Subcutaneous abdominal adipose tissue (tissue), 5 donors: ENCODE results near the gene UBE2D3.

ENCODE experiments used
- H3K27ac ChIP-seq: one replicate; pipeline ENCODE4 v1.7.0; 2013; ENCODE audit warnings: low read depth, mild to moderate bottlenecking, inconsistent platforms, low read length, moderate library complexity
- H3K27me3 ChIP-seq, 5 donors: one replicate each; pipeline ENCODE4 v1.7.0; 2013; ENCODE audit warnings: low read length in 5 of 5, inconsistent platforms in 1 of 5; ENCODE audit not compliant: control insufficient read depth in 5 of 5, insufficient read depth in 4 of 5
- H3K36me3 ChIP-seq, 5 donors: one replicate each; pipeline ENCODE4 v1.7.0; 2013; ENCODE audit warnings: low read length in 5 of 5; ENCODE audit not compliant: control insufficient read depth in 5 of 5, insufficient read depth in 5 of 5
- H3K4me1 ChIP-seq, 5 donors: one replicate each; pipeline ENCODE4 v1.7.0; 2013; ENCODE audit warnings: low read length in 5 of 5, mild to moderate bottlenecking in 3 of 5, moderate library complexity in 1 of 5; ENCODE audit not compliant: control insufficient read depth in 5 of 5, insufficient read depth in 5 of 5
- H3K4me3 ChIP-seq, 5 donors: one replicate each; pipeline ENCODE4 v1.7.0; 2013; ENCODE audit warnings: low read length in 5 of 5, low read depth in 1 of 5
- H3K9ac ChIP-seq, 5 donors: one replicate each; pipeline ENCODE4 v1.7.0; 2013; ENCODE audit warnings: low read length in 5 of 5, mild to moderate bottlenecking in 4 of 5, moderate library complexity in 3 of 5
- H3K9me3 ChIP-seq, 5 donors: one replicate each; pipeline ENCODE4 v1.7.0; 2013; ENCODE audit warnings: low read length in 5 of 5; ENCODE audit not compliant: control insufficient read depth in 5 of 5
- donor health status: healthy.
- donor health status: healthy.
- donor health status: healthy.
- donor health status: healthy.
- donor health status: healthy.

UBE2D3 gene

GRCh38 chr4:102832667-102833066 is 5.3 kb upstream of the UBE2D3 start:
- no peak overlapping the region for H3K27ac ChIP-seq
- no peaks in the 10 kb centered on the region for H3K36me3 ChIP-seq
- no peak overlapping the region for H3K9ac ChIP-seq
- H3K4me1 ChIP-seq = peaks cover 0 to 14% (median 11%) of the 10 kb centered on the region in 5 donors
- H3K27me3 ChIP-seq = no peaks in the 10 kb centered on the region
- no peak overlapping the region for H3K4me3 ChIP-seq
- no peaks in the 10 kb centered on the region for H3K9me3 ChIP-seq

DNA sequence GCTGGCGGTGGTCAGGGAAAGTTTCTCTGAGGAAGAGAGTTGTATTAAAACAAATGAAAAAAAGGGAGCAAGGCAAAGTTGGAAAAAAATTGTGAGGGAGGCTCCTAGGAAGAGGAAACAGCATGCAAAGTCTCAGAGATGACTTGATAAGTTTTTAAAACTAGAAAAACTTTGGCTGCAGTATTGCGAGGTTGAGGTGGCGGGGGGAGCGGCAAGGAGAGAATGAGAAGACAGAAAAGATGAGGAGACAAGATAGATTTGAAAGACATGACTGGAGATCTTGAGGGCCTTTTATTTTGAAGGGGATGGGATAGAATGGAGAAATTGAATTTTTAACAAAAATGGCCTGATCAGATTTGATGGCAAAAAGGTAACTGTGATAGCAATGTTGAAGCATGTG is 4.8 kb upstream of the UBE2D3 start:
- Histone ChIP-seq H3K4me3 (no peak overlapping the region), H3K9ac (no peak overlapping the region), H3K27me3 (no peaks in the 10 kb centered on the region), H3K9me3 (no peaks in the 10 kb centered on the region), H3K27ac (no peak overlapping the region), H3K36me3 (no peaks in the 10 kb centered on the region), H3K4me1 (peaks cover 0 to 14% (median 11%) of the 10 kb centered on the region in 5 donors)

DNA sequence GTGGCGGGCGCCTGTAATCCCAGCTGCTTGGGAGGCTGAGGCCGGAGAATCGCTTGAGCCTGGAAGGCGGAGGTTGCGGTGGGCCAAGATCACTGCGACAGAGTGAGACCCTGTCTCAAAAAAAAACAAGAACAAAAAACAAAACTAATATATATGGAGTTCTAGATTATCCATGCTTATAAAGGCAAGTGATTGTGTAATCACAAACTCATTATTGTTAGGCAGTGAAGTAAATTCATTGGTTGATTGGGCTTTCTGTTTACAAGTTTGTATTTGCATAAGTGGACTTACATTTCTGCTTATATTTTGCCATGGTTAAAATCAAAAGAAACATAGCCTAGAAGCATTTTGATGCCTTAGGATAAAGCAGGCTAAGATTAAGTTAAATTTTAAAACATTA is 2.5 kb upstream of the UBE2D3 start:
- Histone ChIP-seq H3K9ac (no peak overlapping the region), H3K27me3 (no peaks in the 10 kb centered on the region), H3K27ac (no peak overlapping the region), H3K4me3 (no peak overlapping the region), H3K36me3 (no peaks in the 10 kb centered on the region), H3K4me1 (peaks cover 0 to 22% (median 11%) of the 10 kb centered on the region in 5 donors), H3K9me3 (no peaks in the 10 kb centered on the region)

- no peaks in the 10 kb centered on the region for H3K9me3 ChIP-seq
Observed at GRCh38 chr4:102828497-102828808, 1.1 kb upstream of the UBE2D3 start.

DNA sequence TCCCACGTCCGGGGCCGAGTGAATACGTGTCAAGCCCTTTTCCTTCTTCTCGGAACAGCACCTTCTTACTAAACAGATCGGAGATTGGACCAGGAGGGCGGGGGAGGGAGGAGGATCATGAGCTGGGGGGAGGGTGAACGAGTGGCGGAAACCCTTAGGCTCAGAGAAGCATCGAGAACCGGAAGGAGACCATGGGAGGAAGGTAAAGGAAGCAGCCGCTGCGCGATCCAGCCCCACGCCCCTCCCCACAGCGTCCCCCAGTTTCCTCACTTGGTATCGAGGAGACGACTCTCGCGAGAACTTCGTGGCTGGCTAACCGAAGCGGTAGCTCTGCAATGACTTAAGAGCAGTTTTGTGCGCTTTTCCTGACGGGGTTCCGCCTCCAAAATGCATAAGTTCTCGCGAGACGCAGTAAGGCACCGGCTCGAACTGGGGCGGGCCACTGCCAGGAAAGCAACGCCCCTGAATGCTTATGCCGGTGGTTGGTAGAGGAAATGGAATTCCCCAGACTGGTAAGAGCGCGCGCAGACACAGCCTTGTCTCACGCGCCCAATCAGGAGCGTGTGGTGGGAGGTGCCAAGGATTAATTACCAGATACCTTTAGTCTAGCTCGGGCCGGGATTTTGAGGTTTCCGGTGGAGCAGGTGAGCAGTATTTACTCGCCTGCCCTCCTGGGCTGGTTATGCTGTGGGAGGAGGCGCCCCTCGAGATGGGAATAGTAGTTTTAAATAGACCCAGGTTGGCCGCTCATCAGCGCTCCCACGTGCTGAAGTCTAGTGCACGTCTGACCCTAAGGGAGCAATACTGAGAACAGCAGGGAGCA is 534 bp upstream of the UBE2D3 start:
- H3K9me3 ChIP-seq = no peaks in the 10 kb centered on the region

More at GRCh38 chr4:102828497-102828808, 1.1 kb upstream of the UBE2D3 start:
- Histone ChIP-seq H3K27me3 (no peaks in the 10 kb centered on the region), H3K4me3 (peak overlapping the region; percentile 55 to 99 (median 96)), H3K36me3 (peaks cover 0 to 2% (median 0%) of the 10 kb centered on the region in 5 donors), H3K27ac (peak overlapping the region; percentile 100), H3K4me1 (peaks cover 0 to 35% (median 22%) of the 10 kb centered on the region in 5 donors), H3K9ac (peak overlapping the region; percentile 63 to 100 (median 90))

GRCh38 chr4:102826105-102826889 is 1.1 kb downstream of the UBE2D3 start:
- Histone ChIP-seq H3K27me3 (no peaks in the 10 kb centered on the region), H3K27ac (peak overlapping the region; percentile 100), H3K36me3 (peaks cover 0 to 2% (median 0%) of the 10 kb centered on the region in 5 donors), H3K4me3 (peak overlapping the region; percentile 81 to 100 (median 98)), H3K9ac (peak overlapping the region; percentile 99 to 100 (median 100)), H3K4me1 (peaks cover 0 to 56% (median 43%) of the 10 kb centered on the region in 5 donors), H3K9me3 (no peaks in the 10 kb centered on the region)

More for the DNA sequence above, 534 bp upstream of the UBE2D3 start:
- peak overlapping the region; percentile 81 to 99 (median 96) for H3K4me3 ChIP-seq
- peak overlapping the region; percentile 99 to 100 (median 100) for H3K9ac ChIP-seq
- peaks cover 0 to 2% (median 0%) of the 10 kb centered on the region in 5 donors for H3K36me3 ChIP-seq
- H3K27me3 ChIP-seq = no peaks in the 10 kb centered on the region
- peak overlapping the region; percentile 100 for H3K27ac ChIP-seq
- H3K4me1 ChIP-seq = peaks cover 0 to 41% (median 28%) of the 10 kb centered on the region in 5 donors

- H3K9ac ChIP-seq = peak overlapping the region; percentile 99 to 100 (median 100)
- peak overlapping the region; percentile 100 for H3K27ac ChIP-seq
- H3K36me3 ChIP-seq = peaks cover 0 to 2% (median 0%) of the 10 kb centered on the region in 5 donors
- no peaks in the 10 kb centered on the region for H3K9me3 ChIP-seq
- H3K4me3 ChIP-seq = peak overlapping the region; percentile 81 to 100 (median 98)
- H3K4me1 ChIP-seq = peaks cover 2 to 63% (median 51%) of the 10 kb centered on the region in 5 donors
- H3K27me3 ChIP-seq = no peaks in the 10 kb centered on the region
Observed at GRCh38 chr4:102825261-102826091, 1.9 kb downstream of the UBE2D3 start.

GRCh38 chr4:102824398-102824797 is 3.0 kb downstream of the UBE2D3 start:
- Histone ChIP-seq H3K4me3 (peak overlapping the region; percentile 81 to 100 (median 98)), H3K27ac (peak overlapping the region; percentile 100), H3K9ac (peak overlapping the region; percentile 99 to 100 (median 100)), H3K36me3 (peaks cover 0 to 2% (median 0%) of the 10 kb centered on the region in 5 donors), H3K27me3 (no peaks in the 10 kb centered on the region), H3K4me1 (peaks cover 2 to 73% (median 62%) of the 10 kb centered on the region in 5 donors), H3K9me3 (no peaks in the 10 kb centered on the region)

DNA sequence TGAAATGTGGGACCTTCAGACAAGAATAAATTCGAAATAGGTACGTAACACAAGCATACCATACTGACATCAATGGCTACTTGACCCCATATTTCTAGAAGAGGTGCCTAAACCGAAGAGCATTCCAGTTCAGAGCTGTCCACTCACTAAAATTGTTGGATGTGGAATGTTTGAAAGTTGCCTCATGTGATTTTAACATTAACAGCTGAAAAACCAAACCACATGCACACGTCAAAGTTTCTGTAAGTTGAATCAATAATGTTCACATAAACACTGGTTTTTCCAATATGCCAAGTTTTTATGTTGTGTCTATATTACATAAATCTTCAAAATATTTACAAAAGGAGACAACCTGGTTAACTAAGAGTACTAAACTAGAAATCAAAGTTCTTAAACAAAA is 3.5 kb downstream of the UBE2D3 start:
- H3K4me3 ChIP-seq = peak overlapping the region; percentile 55 to 100 (median 98)
- peaks cover 0 to 2% (median 0%) of the 10 kb centered on the region in 5 donors for H3K36me3 ChIP-seq
- no peaks in the 10 kb centered on the region for H3K27me3 ChIP-seq
- H3K9me3 ChIP-seq = no peaks in the 10 kb centered on the region
- H3K9ac ChIP-seq = peak overlapping the region in 4 of 5 donors; percentile 99 to 100 (median 100)
- peak overlapping the region; percentile 100 for H3K27ac ChIP-seq
- peaks cover 2 to 72% (median 61%) of the 10 kb centered on the region in 5 donors for H3K4me1 ChIP-seq
